Activated naive CD4-positive, alpha-beta T cell treated with anti-CD3 and anti-CD28 coated beads, Interleukin-2, amount 10 ng/mL, durations not matched to agents 5 hours and 36 hours (primary cell): ENCODE results near the gene ARHGEF12. TPM values are rescaled to one million over a fixed set of nuclear protein-coding genes. Genes with fewer than 3 reads are reported as not detected.

Experiments used
- total RNA-seq, 2 experiments: library from RNA; stranded (reverse); gene quantifications; one replicate each; pipeline ENCODE4 v1.2.3, GENCODE V29; 2021

Gene ARHGEF12
- 1 to 10 TPM; 2.5 TPM for total RNA-seq

GRCh38 chr11:120335908-120336640 is at the start of gene ARHGEF12:
Gene ARHGEF12 (plus strand): TSS chr11:120336413. CDS start chr11:120337244, 831 bp downstream.

GRCh38 chr11:120324932-120325810 is 11.0 kb upstream of the ARHGEF12 start, which contains the start of gene TLCD5:
Gene TLCD5 (plus strand): TSS chr11:120325299. CDS start chr11:120327442, 2,143 bp downstream.

GRCh38 chr11:120511116-120511819 is 175.1 kb downstream of the ARHGEF12 start, which contains the start of gene GRIK4:
Gene GRIK4 (plus strand): TSS chr11:120511748. CDS start chr11:120660319, 148,571 bp downstream.

Other genes with a start within 250 kb of the ARHGEF12 start
- not detected for gene TRIM29, start 198.3 kb upstream of the ARHGEF12 start, total RNA-seq
- 1 to 10 TPM; 2.8 TPM for gene OAF, start 125.4 kb upstream of the ARHGEF12 start, total RNA-seq
- not detected for gene POU2F3, start 96.3 kb upstream of the ARHGEF12 start, total RNA-seq
- under 1 TPM in 1 of 2 experiments, not detected in 1; 0.08 TPM for gene TLCD5, start 11.1 kb upstream of the ARHGEF12 start, total RNA-seq
- gene GRIK4, start 175.3 kb downstream of the ARHGEF12 start, total RNA-seq = not detected